SK-N-SH (cell line): Measurements from ENCODE around the gene ASB15. TPM values are rescaled to one million over a fixed set of nuclear protein-coding genes. Genes with fewer than 3 reads are reported as not detected.

ENCODE experiments used
- CTCF ChIA-PET: fragments of 300-600, 350-600 bp; formaldehyde crosslinking; extraction: SDS; loops from one replicate; lab custom pipeline; 2021; lab: Yijun Ruan, JAX
- POLR2A ChIA-PET: fragments of 350-600 bp; sonication (Branson Sonifier 250); formaldehyde crosslinking; extraction: SDS; loops from one replicate; lab custom pipeline; 2020; ENCODE audit warnings: antibody characterized with exemption, inconsistent platforms; lab: Yijun Ruan, JAX
- DNase-seq: peaks from one replicate; pipeline ENCODE4 v3.0.0; 2012
- H2AFZ ChIP-seq: fragments of 200-600 bp; sonication (generic); 2 replicates; pipeline ENCODE4 v1.8.1; 2016; ENCODE audit warnings: antibody characterized with exemption, mild to moderate bottlenecking, low read depth
- H3F3A ChIP-seq: fragments of 200-600 bp; sonication (generic); replicated peaks from 2 replicates; pipeline ENCODE3; 2016; ENCODE audit warnings: antibody characterized with exemption, mild to moderate bottlenecking; ENCODE audit not compliant: insufficient read depth
- H3K27ac ChIP-seq, 2 experiments: fragments of 200-500 bp in 1 of 2; fragments of 200-600 bp in 1 of 2; sonication (Bioruptor generic) in 1 of 2; sonication (generic), shearing (Covaris generic) in 1 of 2; 2 replicates each; pipeline versions ENCODE4 v1.5.1 to v1.6.1; 2014 to 2016; ENCODE audit warnings: low read depth in 2 of 2, inconsistent platforms in 1 of 2, low read length in 1 of 2, mild to moderate bottlenecking in 1 of 2, mixed read lengths in 1 of 2
- H3K27me3 ChIP-seq: fragments of 200-600 bp; sonication (generic), shearing (Covaris generic); 2 replicates; pipeline ENCODE4 v1.6.1; 2016; ENCODE audit warnings: mixed run types; ENCODE audit not compliant: insufficient read depth
- H3K36me3 ChIP-seq, 2 experiments: fragments of 200-500 bp in 1 of 2; fragments of 200-600 bp in 1 of 2; sonication (Bioruptor generic) in 1 of 2; sonication (generic) in 1 of 2; replicated peaks in 1 of 2; 2 replicates each; pipeline versions ENCODE3 to v1.5.1; 2014 to 2016; ENCODE audit warnings: low read length in 1 of 2, mild to moderate bottlenecking in 1 of 2; ENCODE audit not compliant: insufficient read depth in 2 of 2, control insufficient read depth in 1 of 2
- H3K4me1 ChIP-seq, 2 experiments: fragments of 200-500 bp in 1 of 2; fragments of 200-600 bp in 1 of 2; sonication (Bioruptor generic) in 1 of 2; sonication (generic), shearing (Covaris generic) in 1 of 2; 2 replicates each; pipeline versions ENCODE4 v1.5.1 to v1.6.1; 2014 to 2016; ENCODE audit warnings: low read depth in 1 of 2, low read length in 1 of 2, mixed run types in 1 of 2; ENCODE audit not compliant: insufficient read depth in 2 of 2, control insufficient read depth in 1 of 2
- H3K4me2 ChIP-seq: fragments of 200-600 bp; sonication (generic), shearing (Covaris generic); 2 replicates; pipeline ENCODE4 v1.6.1; 2017; ENCODE audit warnings: mixed run types
- H3K4me3 ChIP-seq, 2 experiments: fragments of 200-500 bp in 1 of 2; fragments of 200-600 bp in 1 of 2; sonication (Bioruptor generic) in 1 of 2; sonication (generic), shearing (Covaris generic) in 1 of 2; 2 replicates each; pipeline versions ENCODE4 v1.5.1 to v1.8.1; 2014 to 2016; ENCODE audit warnings: low read depth in 2 of 2, inconsistent platforms in 1 of 2, low read length in 1 of 2, mild to moderate bottlenecking in 1 of 2, mixed read lengths in 1 of 2, moderate library complexity in 1 of 2
- H3K79me2 ChIP-seq: fragments of 200-600 bp; sonication (generic); 2 replicates; pipeline ENCODE4 v1.8.1; 2017; ENCODE audit warnings: mild to moderate bottlenecking; ENCODE audit not compliant: insufficient read depth
- H3K9ac ChIP-seq: fragments of 200-600 bp; sonication (generic); 2 replicates; pipeline ENCODE4 v1.6.1; 2017; ENCODE audit warnings: mixed run types
- H3K9me2 ChIP-seq: fragments of 200-600 bp; sonication (generic); 2 replicates; pipeline ENCODE4 v1.6.1; 2017; ENCODE audit warnings: mixed run types
- H3K9me3 ChIP-seq: fragments of 200-600 bp; sonication (generic); 2 replicates; pipeline ENCODE4 v1.6.1; 2017; ENCODE audit warnings: mixed run types, mild to moderate bottlenecking, moderate library complexity
- H4K20me1 ChIP-seq: fragments of 200-600 bp; sonication (generic); 2 replicates; pipeline ENCODE4 v1.6.1; 2017; ENCODE audit warnings: mild to moderate bottlenecking, mixed run types; ENCODE audit not compliant: insufficient read depth
- CHD2 ChIP-seq: fragments of 150-350 bp; IDR thresholded peaks from 2 replicates; pipeline ENCODE4 v1.6.1; 2018; ENCODE audit warnings: low read length; ENCODE audit not compliant: partially characterized antibody
- ELF1 ChIP-seq: IDR thresholded peaks from 2 replicates; pipeline ENCODE4 v1.4.0; 2012
- EP300 ChIP-seq, 2 experiments: IDR thresholded peaks; 2 replicates each; pipeline versions ENCODE4 v1.4.0 to v1.6.1; 2012; ENCODE audit warnings: borderline replicate concordance in 1 of 2, low read depth in 1 of 2, low read length in 1 of 2
- EZH2phosphoT487 ChIP-seq: fragments of 200-600 bp; sonication (generic); IDR thresholded peaks from 2 replicates; pipeline ENCODE4 v1.6.1; 2017; ENCODE audit warnings: low read depth, mixed run types, mild to moderate bottlenecking, antibody characterized with exemption, moderate library complexity, borderline replicate concordance
- FOXM1 ChIP-seq: IDR thresholded peaks from 2 replicates; pipeline ENCODE4 v1.4.0; 2012; ENCODE audit warnings: low read depth, mild to moderate bottlenecking
- JUND ChIP-seq: IDR thresholded peaks from 2 replicates; pipeline ENCODE4 v1.4.0; 2012
- MEF2A ChIP-seq: IDR thresholded peaks from 2 replicates; pipeline ENCODE4 v1.4.0; 2012; ENCODE audit warnings: low read depth, borderline replicate concordance
- MXI1 ChIP-seq: IDR thresholded peaks from 2 replicates; pipeline ENCODE4 v1.6.1; 2012; ENCODE audit warnings: mild to moderate bottlenecking, low read depth, low read length, improper control_type of control experiment
- NRF1 ChIP-seq: IDR thresholded peaks from 2 replicates; pipeline ENCODE4 v1.6.1; 2012; ENCODE audit warnings: low read depth, mild to moderate bottlenecking, low read length
- RAD21 ChIP-seq: IDR thresholded peaks from 2 replicates; pipeline ENCODE4 v1.6.1; 2012; ENCODE audit warnings: mild to moderate bottlenecking, low read length
- RFX5 ChIP-seq: IDR thresholded peaks from 2 replicates; pipeline ENCODE4 v1.6.1; 2012; ENCODE audit warnings: mild to moderate bottlenecking, improper control_type of control experiment, low read length
- SMC3 ChIP-seq: IDR thresholded peaks from 2 replicates; pipeline ENCODE4 v1.6.1; 2012; ENCODE audit warnings: low read depth, low read length, improper control_type of control experiment
- TCF12 ChIP-seq: IDR thresholded peaks from 2 replicates; pipeline ENCODE4 v1.4.0; 2012
- TEAD4 ChIP-seq: IDR thresholded peaks from 2 replicates; pipeline ENCODE4 v1.4.0; 2012; ENCODE audit warnings: mild to moderate bottlenecking, borderline replicate concordance; ENCODE audit not compliant: insufficient read depth
- YY1 ChIP-seq: IDR thresholded peaks from 2 replicates; pipeline ENCODE4 v1.4.0; 2012; ENCODE audit warnings: low read depth, mild to moderate bottlenecking
- WGBS: methylation state at CpG from one replicate; pipeline ENCODE4 v1.1.6; 2017; ENCODE audit warnings: low lambda C conversion rate; 5-methylcytosine and 5-hydroxymethylcytosine counted together
- polyA plus RNA-seq, 3 experiments: library from polyadenylated mRNA; depleted of rRNA; stranded (reverse); fragments of >200 nt; gene quantifications; 2 replicates each; pipeline ENCODE4 v1.2.3, GENCODE V29; 2012
- TF ChIP-seq, protein P1 (sequence below): IDR thresholded peaks from 2 replicates; pipeline ENCODE4; 2012
- TF ChIP-seq, protein P2 (sequence below): fragments of 150-350 bp; IDR thresholded peaks from 2 replicates; pipeline ENCODE4 v1.6.1; 2017; ENCODE audit warnings: antibody characterized with exemption, low read length, low read depth, borderline replicate concordance
- TF ChIP-seq, protein P3 (sequence below): IDR thresholded peaks from 2 replicates; pipeline ENCODE4 v1.4.0; 2012; ENCODE audit warnings: low read depth

The ASB15 gene
- polyA plus RNA-seq, 1 of the 3 experiments (the other 2 are of a cell fraction) = not detected

DNA sequence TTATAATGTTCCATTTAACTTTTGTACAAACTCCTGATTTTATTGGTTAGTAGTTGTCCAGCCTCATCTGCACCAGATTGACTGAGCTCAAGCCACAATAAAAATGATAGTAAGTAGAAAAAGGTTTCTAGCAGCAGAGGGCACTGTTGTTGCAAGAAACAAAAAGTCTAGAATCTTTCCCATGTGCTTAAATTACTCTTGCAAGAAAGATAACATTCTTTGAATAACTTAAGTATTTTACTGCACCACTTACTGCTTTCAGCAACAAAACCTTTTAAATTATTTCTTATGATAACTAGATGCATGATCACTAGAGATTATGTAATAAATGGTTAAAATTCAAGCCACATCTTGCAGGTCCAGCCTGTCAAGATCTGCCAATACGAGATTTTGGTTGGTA is 81.1 kb downstream of the ASB15 start (continued):
- TF ChIP-seq SMC3 (peak; percentile 58), TEAD4 (no peak), JUND (no peak), ELF1 (no peak), TCF12 (no peak), CHD2 (peak; percentile 27)
- TF ChIP-seq, protein P1, sequence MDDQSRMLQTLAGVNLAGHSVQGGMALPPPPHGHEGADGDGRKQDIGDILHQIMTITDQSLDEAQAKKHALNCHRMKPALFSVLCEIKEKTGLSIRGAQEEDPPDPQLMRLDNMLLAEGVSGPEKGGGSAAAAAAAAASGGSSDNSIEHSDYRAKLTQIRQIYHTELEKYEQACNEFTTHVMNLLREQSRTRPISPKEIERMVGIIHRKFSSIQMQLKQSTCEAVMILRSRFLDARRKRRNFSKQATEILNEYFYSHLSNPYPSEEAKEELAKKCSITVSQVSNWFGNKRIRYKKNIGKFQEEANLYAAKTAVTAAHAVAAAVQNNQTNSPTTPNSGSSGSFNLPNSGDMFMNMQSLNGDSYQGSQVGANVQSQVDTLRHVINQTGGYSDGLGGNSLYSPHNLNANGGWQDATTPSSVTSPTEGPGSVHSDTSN = no peak
- TF ChIP-seq, protein P2, sequence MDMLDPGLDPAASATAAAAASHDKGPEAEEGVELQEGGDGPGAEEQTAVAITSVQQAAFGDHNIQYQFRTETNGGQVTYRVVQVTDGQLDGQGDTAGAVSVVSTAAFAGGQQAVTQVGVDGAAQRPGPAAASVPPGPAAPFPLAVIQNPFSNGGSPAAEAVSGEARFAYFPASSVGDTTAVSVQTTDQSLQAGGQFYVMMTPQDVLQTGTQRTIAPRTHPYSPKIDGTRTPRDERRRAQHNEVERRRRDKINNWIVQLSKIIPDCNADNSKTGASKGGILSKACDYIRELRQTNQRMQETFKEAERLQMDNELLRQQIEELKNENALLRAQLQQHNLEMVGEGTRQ = no peak

DNA sequence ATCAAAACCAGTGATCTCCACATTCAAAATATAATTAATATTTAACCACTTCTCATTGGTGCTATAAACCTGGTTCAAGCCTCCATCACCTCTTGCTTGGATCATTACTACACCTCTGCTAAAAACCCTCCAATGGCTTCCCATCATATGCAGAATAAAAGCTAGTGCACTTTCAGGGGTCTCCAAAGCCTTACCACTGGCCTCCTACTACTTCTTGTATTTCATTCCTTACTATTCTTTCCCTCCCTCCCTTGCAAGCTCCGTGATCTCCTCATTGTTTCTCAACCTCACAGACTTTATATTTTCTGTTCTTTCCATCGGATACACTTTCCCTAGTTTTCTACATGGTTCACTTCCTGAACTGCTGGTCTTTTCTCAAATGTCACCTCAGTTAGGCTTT is 85.5 kb downstream of the ASB15 start:
- TF ChIP-seq TCF12 = no peak
- no peak for TF ChIP-seq NRF1
- TF ChIP-seq RAD21 = no peak
- no peak for TF ChIP-seq RFX5
- TF ChIP-seq FOXM1 = no peak
- TF ChIP-seq EP300 (IDR thresholded peaks at IDR 0.05; ENCODE audit: borderline replicate concordance in 1 of 2, low read depth in 1 of 2, low read length in 1 of 2) = no peak
- TF ChIP-seq, protein P3, sequence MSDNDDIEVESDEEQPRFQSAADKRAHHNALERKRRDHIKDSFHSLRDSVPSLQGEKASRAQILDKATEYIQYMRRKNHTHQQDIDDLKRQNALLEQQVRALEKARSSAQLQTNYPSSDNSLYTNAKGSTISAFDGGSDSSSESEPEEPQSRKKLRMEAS = no peak
- TF ChIP-seq MEF2A = no peak
- TF ChIP-seq EZH2phosphoT487 = no peak
- no peak for TF ChIP-seq YY1
- CTCF ChIA-PET = interaction anchor here (0.9 kb wide), 1 partner anchor 50 kb away, joined by 3 read pairs; no protein-coding TSS in a partner anchor

DNA sequence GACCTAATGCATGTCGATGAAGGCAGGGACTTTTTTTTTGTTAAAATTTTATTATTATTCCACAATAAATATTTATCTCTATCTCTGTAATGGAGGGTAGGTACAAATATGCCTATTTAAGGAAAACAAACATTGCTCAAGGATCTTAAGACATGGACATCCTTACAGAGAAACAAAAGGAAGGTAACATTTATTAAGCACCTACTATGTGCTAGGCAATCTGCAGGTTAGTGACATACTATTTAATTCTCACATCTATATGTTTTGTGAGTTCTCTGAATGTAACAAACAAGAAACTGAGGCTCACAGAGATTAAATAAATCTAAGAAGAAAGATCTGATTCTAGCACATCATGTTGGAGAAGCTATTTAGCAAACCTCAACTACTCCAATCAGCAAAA is 86.1 kb downstream of the ASB15 start:
- Histone ChIP-seq H3K9me2 (no peaks in the 10 kb centered on the region), H3K27ac (no peak overlapping the region), H3K27me3 (no peaks in the 10 kb centered on the region), H3K36me3 (peaks cover 69 to 90% of the 10 kb centered on the region in 2 experiments), H3K4me2 (no peak overlapping the region), H3K9ac (no peak overlapping the region), H3K9me3 (no peaks in the 10 kb centered on the region), H4K20me1 (no peaks in the 10 kb centered on the region), H3K79me2 (no peaks in the 10 kb centered on the region), H2AFZ (no peak overlapping the region)
- no peak for DNase-seq
- POLR2A ChIA-PET = no interaction called here
- 98% methylated on average over 1 of the region's 1 CpG for WGBS
- TF ChIP-seq MXI1 (no peak), TCF12 (no peak), ELF1 (no peak)
- TF ChIP-seq, all 33 proteins: peak for 0
- Histone ChIP-seq H3K4me1 (peaks cover 0 to 2% of the 10 kb centered on the region in 2 experiments; a peak in 2 of 4 replicates), H3F3A (peaks cover 10% of the 10 kb centered on the region), H3K4me3 (no peak overlapping the region)
- CTCF ChIA-PET = interaction anchor here (0.6 to 5.9 kb wide), 3 partner anchors 14 to 1167 kb away, joined by 3 to 39 read pairs (median 3); no protein-coding TSS in a partner anchor

More for the DNA sequence above, 85.5 kb downstream of the ASB15 start:
- DNase-seq = no peak
- no peaks in the 10 kb centered on the region for H3K9me2 ChIP-seq
- no peak overlapping the region for H3K9ac ChIP-seq
- no peaks in the 10 kb centered on the region for H3K27me3 ChIP-seq
- peaks cover 10% of the 10 kb centered on the region for H3F3A ChIP-seq
- no peak overlapping the region for H2AFZ ChIP-seq
- no peak overlapping the region for H3K4me3 ChIP-seq
- H3K4me2 ChIP-seq = no peak overlapping the region
- H3K9me3 ChIP-seq = no peaks in the 10 kb centered on the region
- no peak overlapping the region for H3K27ac ChIP-seq
- H3K4me1 ChIP-seq = peaks cover 0 to 2% of the 10 kb centered on the region in 2 experiments; a peak in 2 of 4 replicates
- WGBS = 94% methylated on average over 2 of the region's 2 CpGs
- no peaks in the 10 kb centered on the region for H3K79me2 ChIP-seq
- POLR2A ChIA-PET = no interaction called here
- H3K36me3 ChIP-seq = peaks cover 68 to 88% of the 10 kb centered on the region in 2 experiments
- H4K20me1 ChIP-seq = no peaks in the 10 kb centered on the region
